ENCODE data around the gene FOXO1.

Gene FOXO1

DNA sequence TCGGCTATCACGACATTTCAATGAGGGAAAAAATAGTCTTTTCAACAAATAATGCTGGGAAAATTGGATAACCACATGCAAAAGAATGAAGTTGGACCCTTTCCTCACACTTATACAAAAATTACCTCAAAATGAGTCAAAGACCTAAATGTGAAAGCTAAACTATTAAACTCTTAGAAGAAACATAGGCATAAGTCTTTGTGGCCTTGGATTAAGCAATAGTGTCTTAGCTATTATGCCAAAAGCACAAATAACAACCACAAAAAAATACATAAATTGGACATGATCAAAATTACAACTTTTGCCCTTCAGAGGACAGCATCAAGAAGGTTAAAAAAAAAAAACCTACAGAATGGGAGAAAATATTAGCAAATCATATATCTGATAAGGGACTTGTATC is 156.6 kb downstream of the FOXO1 start:
- DNase-seq (ENCODE audit: low read depth) = no peak
- TF ChIP-seq POLR2A (IDR thresholded peaks at IDR 0.05; ENCODE audit: extremely low read depth, insufficient read length) = no peak
- TF ChIP-seq, protein P1, sequence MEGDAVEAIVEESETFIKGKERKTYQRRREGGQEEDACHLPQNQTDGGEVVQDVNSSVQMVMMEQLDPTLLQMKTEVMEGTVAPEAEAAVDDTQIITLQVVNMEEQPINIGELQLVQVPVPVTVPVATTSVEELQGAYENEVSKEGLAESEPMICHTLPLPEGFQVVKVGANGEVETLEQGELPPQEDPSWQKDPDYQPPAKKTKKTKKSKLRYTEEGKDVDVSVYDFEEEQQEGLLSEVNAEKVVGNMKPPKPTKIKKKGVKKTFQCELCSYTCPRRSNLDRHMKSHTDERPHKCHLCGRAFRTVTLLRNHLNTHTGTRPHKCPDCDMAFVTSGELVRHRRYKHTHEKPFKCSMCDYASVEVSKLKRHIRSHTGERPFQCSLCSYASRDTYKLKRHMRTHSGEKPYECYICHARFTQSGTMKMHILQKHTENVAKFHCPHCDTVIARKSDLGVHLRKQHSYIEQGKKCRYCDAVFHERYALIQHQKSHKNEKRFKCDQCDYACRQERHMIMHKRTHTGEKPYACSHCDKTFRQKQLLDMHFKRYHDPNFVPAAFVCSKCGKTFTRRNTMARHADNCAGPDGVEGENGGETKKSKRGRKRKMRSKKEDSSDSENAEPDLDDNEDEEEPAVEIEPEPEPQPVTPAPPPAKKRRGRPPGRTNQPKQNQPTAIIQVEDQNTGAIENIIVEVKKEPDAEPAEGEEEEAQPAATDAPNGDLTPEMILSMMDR (IDR thresholded peaks at IDR 0.05; ENCODE audit: low read depth, low read length) = no peak
- no peak for TF ChIP-seq MYC (IDR thresholded peaks at IDR 0.05; ENCODE audit: low read depth, low read length)
- TF ChIP-seq, protein P2, sequence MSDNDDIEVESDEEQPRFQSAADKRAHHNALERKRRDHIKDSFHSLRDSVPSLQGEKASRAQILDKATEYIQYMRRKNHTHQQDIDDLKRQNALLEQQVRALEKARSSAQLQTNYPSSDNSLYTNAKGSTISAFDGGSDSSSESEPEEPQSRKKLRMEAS (IDR thresholded peaks at IDR 0.05; ENCODE audit: low read depth, low read length) = no peak
- H3K4me3 ChIP-seq (ENCODE audit: low read depth, low read length) = no peak overlapping the region

DNA sequence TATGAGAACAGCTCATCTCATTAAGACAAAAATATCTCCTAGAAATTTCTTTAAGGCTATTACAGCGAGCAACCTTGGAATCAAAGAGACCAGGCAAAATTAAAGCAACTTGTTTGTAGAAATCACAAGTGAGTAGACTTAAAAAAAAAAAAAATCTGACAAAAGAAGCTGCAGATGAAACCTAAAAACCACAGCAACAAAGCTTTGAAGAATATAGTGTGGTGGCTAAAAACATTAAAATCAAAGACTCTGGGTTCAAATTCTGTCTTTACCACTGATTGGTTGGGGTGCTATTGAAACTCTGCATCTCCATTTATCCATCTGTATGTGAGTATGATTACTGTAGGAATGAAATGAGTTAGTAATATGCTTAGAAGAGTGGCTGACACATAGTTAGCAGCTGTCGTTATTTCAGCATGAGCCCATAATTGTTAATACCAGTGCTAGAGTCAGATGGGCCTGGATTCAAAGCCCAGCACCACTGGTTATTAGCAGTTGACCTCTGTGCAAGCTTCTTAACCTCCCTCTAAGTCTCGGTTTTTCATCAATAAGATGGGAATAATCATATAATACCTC is 157.6 kb downstream of the FOXO1 start:
- H3K4me3 ChIP-seq (ENCODE audit: low read depth, low read length) = no peak overlapping the region
- TF ChIP-seq MYC (IDR thresholded peaks at IDR 0.05; ENCODE audit: low read depth, low read length) (no peak), POLR2A (IDR thresholded peaks at IDR 0.05; ENCODE audit: extremely low read depth, insufficient read length) (no peak)
- TF ChIP-seq, protein P2 (IDR thresholded peaks at IDR 0.05; ENCODE audit: low read depth, low read length) = no peak
- TF ChIP-seq, protein P1 (IDR thresholded peaks at IDR 0.05; ENCODE audit: low read depth, low read length) = no peak
- no peak for DNase-seq (ENCODE audit: low read depth)

DNA sequence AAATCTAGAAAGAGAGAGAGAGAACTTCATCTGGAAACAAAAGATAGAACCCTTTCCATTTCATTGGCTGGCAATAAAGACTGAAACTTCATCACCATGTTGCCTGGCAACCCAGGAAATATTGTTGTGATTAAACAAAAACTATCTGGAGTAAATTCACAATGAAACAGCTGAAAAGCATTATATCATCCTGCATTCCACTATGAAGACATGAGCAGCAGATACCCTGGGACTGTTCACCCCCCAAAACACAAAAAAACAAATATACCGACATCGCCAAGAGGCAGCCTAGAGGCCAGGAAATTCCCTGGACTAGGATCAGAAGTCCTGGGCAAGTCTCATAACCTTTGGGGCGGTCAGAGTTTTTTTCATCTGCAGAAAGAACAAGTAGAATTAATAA is 158.3 kb downstream of the FOXO1 start:
- no peak overlapping the region for H3K4me3 ChIP-seq (ENCODE audit: low read depth, low read length)
- DNase-seq (ENCODE audit: low read depth) = no peak
- TF ChIP-seq POLR2A (IDR thresholded peaks at IDR 0.05; ENCODE audit: extremely low read depth, insufficient read length) = no peak
- TF ChIP-seq, protein P2 (IDR thresholded peaks at IDR 0.05; ENCODE audit: low read depth, low read length) = no peak
- TF ChIP-seq MYC (IDR thresholded peaks at IDR 0.05; ENCODE audit: low read depth, low read length) = no peak
- TF ChIP-seq, protein P1 (IDR thresholded peaks at IDR 0.05; ENCODE audit: low read depth, low read length) = no peak

DNA sequence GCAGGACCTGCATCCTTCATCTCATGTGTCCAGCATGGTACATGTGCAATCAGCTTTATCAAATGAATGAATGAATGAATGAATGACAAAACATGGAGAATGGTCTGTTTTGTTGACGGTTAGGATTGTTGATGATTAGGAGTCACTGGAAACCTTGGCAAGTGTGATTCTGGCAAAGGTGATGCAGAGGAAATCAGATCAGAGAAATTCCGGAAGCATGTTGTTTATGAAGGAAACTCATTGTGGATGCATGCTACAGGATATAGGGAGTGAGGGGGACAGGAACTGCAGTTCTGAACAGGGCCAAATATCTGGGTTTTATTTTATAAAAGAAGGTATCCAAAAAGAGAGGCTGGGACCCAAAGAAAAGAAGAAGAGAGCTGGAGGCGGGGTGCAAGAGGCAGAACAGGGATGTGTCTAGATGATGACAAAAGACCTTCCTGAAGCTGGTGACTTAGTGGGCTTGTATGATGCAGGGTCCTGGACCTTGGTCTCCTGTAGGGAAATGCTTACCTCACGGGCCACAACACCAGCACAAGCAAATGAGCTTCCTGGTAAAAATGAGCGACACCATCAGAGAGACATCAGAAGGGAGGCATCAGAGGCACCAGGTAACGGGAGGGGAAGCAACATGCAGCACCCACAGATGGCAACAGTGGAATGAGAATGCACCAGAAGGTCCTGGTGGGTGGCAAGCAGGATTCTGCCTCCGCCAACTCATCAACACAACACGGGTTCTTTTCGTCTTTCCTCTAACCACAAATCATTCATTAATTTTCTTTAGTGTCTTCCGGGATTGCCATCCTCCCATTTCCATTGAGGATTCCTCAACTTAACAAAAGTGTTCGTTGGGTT is 159.6 kb downstream of the FOXO1 start:
- no peak for DNase-seq (ENCODE audit: low read depth)
- H3K4me3 ChIP-seq (ENCODE audit: low read depth, low read length) = no peak overlapping the region
- TF ChIP-seq, protein P2 (IDR thresholded peaks at IDR 0.05; ENCODE audit: low read depth, low read length) = no peak
- TF ChIP-seq POLR2A (IDR thresholded peaks at IDR 0.05; ENCODE audit: extremely low read depth, insufficient read length) (no peak), MYC (IDR thresholded peaks at IDR 0.05; ENCODE audit: low read depth, low read length) (no peak)
- TF ChIP-seq, protein P1 (IDR thresholded peaks at IDR 0.05; ENCODE audit: low read depth, low read length) = no peak
